HG03460 (cell line): ENCODE results near the gene ZNF384.

Source experiments
- ATAC-seq: cut with Tn5 transposase; IDR thresholded peaks from one replicate; pipeline ENCODE4 v1.9.1; 2021; ENCODE audit not compliant: unreplicated experiment

ZNF384 gene

GRCh38 chr12:6626654-6627283, 62.4 kb downstream of the ZNF384 start:
- ATAC-seq, result no peak

- no peak for ATAC-seq
Observed at GRCh38 chr12:6620885-6621274, 68.3 kb downstream of the ZNF384 start.

- no peak for ATAC-seq
Observed at GRCh38 chr12:6620137-6620884, 68.9 kb downstream of the ZNF384 start.

GRCh38 chr12:6618483-6619225, 70.5 kb downstream of the ZNF384 start:
- no peak for ATAC-seq
